GM12878 (cell line): Measurements from ENCODE around the gene TRAP1. TPM values are rescaled to one million over a fixed set of nuclear protein-coding genes. Genes with fewer than 3 reads are reported as not detected.

Source experiments
- DPF2 ChIP-seq: fragments of 450-650 bp; IDR thresholded peaks from 2 replicates; pipeline ENCODE4 v1.6.1; 2017; ENCODE audit warnings: mild to moderate bottlenecking
- ETV6 ChIP-seq, 2 experiments: fragments of 450-650 bp in 1 of 2; IDR thresholded peaks in 1 of 2; conservative IDR thresholded peaks in 1 of 2; 2 replicates each; pipeline ENCODE4 v1.6.1; 2014; ENCODE audit warnings: antibody characterized with exemption in 1 of 2, borderline replicate concordance in 1 of 2, low read depth in 1 of 2, mild to moderate bottlenecking in 1 of 2, moderate library complexity in 1 of 2
- HDAC6 ChIP-seq: fragments of 200-600 bp; sonication (generic); IDR thresholded peaks from one replicate; pipeline ENCODE4 v1.8.0; 2017; ENCODE audit warnings: antibody characterized with exemption; ENCODE audit not compliant: unreplicated experiment
- HSF1 ChIP-seq: fragments of 150-350 bp; IDR thresholded peaks from 2 replicates; pipeline ENCODE4 v1.6.1; 2014; ENCODE audit warnings: mild to moderate bottlenecking, low read depth, low read length
- MLLT1 ChIP-seq: fragments of 450-650 bp; IDR thresholded peaks from 2 replicates; pipeline ENCODE4 v1.6.1; 2016; ENCODE audit warnings: mild to moderate bottlenecking
- POU2F2 ChIP-seq: IDR thresholded peaks from 3 replicates; pipeline ENCODE4 v1.6.1; 2011; ENCODE audit warnings: low read depth, mild to moderate bottlenecking, low read length, borderline replicate concordance
- RAD51 ChIP-seq: fragments of 450-650 bp; IDR thresholded peaks from 2 replicates; pipeline ENCODE4 v1.6.1; 2016; ENCODE audit warnings: moderate library complexity, mild to moderate bottlenecking, inconsistent platforms
- ZBED1 ChIP-seq: IDR thresholded peaks from 2 replicates; pipeline ENCODE4 v1.6.1; 2016; ENCODE audit warnings: borderline replicate concordance
- ZBTB4 ChIP-seq: fragments of 450-650 bp; formaldehyde crosslinking; IDR thresholded peaks from 2 replicates; pipeline ENCODE4 v1.4.0; 2022; ENCODE audit warnings: mild to moderate bottlenecking, moderate library complexity
- polyA plus RNA-seq, 11 experiments: library from polyadenylated mRNA; depleted of rRNA in 4 of 11; unstranded in 6 of 11; stranded (reverse) in 5 of 11; fragments of >200 nt; fragmentation: Nextera tagmentation in 4 of 11; fragmentation: Illumina TruSeq in 1 of 11; extraction: Ambion mirVana in 4 of 11; extraction: Trizol in 1 of 11; gene quantifications; 1 replicate in 1 of 11; 2 replicates in 10 of 11; pipeline versions ENCODE4 v1.2.1 to v1.2.3, GENCODE V29; 2011 to 2016; ENCODE audit warnings: inconsistent platforms in 2 of 11, missing spikeins in 2 of 11, low read depth in 1 of 11
- total RNA-seq, 4 experiments: library from RNA; depleted of rRNA in 3 of 4; stranded (reverse); fragments of >200 nt in 3 of 4; fragmentation: Illumina TruSeq in 1 of 4; extraction: Trizol in 1 of 4; gene quantifications; 2 replicates each; pipeline versions ENCODE4 v1.2.1 to v1.2.3, GENCODE V29; 2013 to 2021
- TF ChIP-seq, protein P1 (sequence below): fragments of 150-350 bp; IDR thresholded peaks from 2 replicates; pipeline ENCODE4 v1.6.1; 2016; ENCODE audit warnings: low read depth, low read length

The TRAP1 gene
- total and polyA plus RNA-seq, 10 of the 15 experiments (the other 5 are each of a cell fraction or from before 2014, with no cell fraction given), result 16.3 to 442 (median 241) TPM

- TF ChIP-seq, protein P1, sequence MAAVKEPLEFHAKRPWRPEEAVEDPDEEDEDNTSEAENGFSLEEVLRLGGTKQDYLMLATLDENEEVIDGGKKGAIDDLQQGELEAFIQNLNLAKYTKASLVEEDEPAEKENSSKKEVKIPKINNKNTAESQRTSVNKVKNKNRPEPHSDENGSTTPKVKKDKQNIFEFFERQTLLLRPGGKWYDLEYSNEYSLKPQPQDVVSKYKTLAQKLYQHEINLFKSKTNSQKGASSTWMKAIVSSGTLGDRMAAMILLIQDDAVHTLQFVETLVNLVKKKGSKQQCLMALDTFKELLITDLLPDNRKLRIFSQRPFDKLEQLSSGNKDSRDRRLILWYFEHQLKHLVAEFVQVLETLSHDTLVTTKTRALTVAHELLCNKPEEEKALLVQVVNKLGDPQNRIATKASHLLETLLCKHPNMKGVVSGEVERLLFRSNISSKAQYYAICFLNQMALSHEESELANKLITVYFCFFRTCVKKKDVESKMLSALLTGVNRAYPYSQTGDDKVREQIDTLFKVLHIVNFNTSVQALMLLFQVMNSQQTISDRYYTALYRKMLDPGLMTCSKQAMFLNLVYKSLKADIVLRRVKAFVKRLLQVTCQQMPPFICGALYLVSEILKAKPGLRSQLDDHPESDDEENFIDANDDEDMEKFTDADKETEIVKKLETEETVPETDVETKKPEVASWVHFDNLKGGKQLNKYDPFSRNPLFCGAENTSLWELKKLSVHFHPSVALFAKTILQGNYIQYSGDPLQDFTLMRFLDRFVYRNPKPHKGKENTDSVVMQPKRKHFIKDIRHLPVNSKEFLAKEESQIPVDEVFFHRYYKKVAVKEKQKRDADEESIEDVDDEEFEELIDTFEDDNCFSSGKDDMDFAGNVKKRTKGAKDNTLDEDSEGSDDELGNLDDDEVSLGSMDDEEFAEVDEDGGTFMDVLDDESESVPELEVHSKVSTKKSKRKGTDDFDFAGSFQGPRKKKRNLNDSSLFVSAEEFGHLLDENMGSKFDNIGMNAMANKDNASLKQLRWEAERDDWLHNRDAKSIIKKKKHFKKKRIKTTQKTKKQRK, result no peak
- TF ChIP-seq ZBED1 (no peak), POU2F2 (peak; percentile 92; the same call in 2 of the 3 replicates), ETV6 (conservative IDR thresholded peaks at IDR 0.05 in 1 of 2, IDR thresholded peaks at IDR 0.05 in 1 of 2; ENCODE audit: borderline replicate concordance in 1 of 2, low read depth in 1 of 2) (no peak), RAD51 (peak; percentile 49; the same call in 1 of the 2 replicates), HSF1 (no peak), DPF2 (no peak), ZBTB4 (CRISPR knock-in tag) (no peak), MLLT1 (no peak), HDAC6 (no peak)
Observed at GRCh38 chr16:3608069-3608468, 109.3 kb downstream of the TRAP1 start (continued).

Other genes starting within 250 kb of the TRAP1 start
- not detected in 2 replicates for gene C16orf90, start 222.0 kb downstream of the TRAP1 start, total RNA-seq (2014; rRNA removed)
- not detected in 2 replicates for gene C16orf90, start 222.0 kb downstream of the TRAP1 start, total RNA-seq (2014; rRNA removed; fragmentation: Illumina TruSeq; extraction: Trizol)
- gene C16orf90, start 222.0 kb downstream of the TRAP1 start, total RNA-seq (2021), result not detected in 2 replicates
- gene C16orf90, start 222.0 kb downstream of the TRAP1 start, polyA plus RNA-seq (2011; rRNA removed), result not detected in 2 replicates
- gene C16orf90, start 222.0 kb downstream of the TRAP1 start, polyA plus RNA-seq (2014; fragmentation: Illumina TruSeq; extraction: Trizol), result not detected in 2 replicates
- gene C16orf90, start 222.0 kb downstream of the TRAP1 start, polyA plus RNA-seq (2014; fragmentation: Nextera tagmentation; extraction: Ambion mirVana), result not detected
- gene C16orf90, start 222.0 kb downstream of the TRAP1 start, polyA plus RNA-seq (2014; rRNA removed), result not detected in 2 replicates
- gene C16orf90, start 222.0 kb downstream of the TRAP1 start, polyA plus RNA-seq (2016; fragmentation: Nextera tagmentation; extraction: Ambion mirVana), result not detected
- gene CLUAP1, start 216.5 kb downstream of the TRAP1 start, total RNA-seq (2014; rRNA removed), result 3.8 and 6.0 TPM in 2 replicates
- 8.5 and 11.2 TPM in 2 replicates for gene CLUAP1, start 216.5 kb downstream of the TRAP1 start, total RNA-seq (2014; rRNA removed; fragmentation: Illumina TruSeq; extraction: Trizol)
- gene CLUAP1, start 216.5 kb downstream of the TRAP1 start, total RNA-seq (2021), result 6.9 and 7.1 TPM in 2 replicates
- 15.0 and 19.5 TPM in 2 replicates for gene CLUAP1, start 216.5 kb downstream of the TRAP1 start, polyA plus RNA-seq (2011; rRNA removed)
- gene CLUAP1, start 216.5 kb downstream of the TRAP1 start, polyA plus RNA-seq (2014; fragmentation: Illumina TruSeq; extraction: Trizol), result 8.2 and 14.5 TPM in 2 replicates
- gene CLUAP1, start 216.5 kb downstream of the TRAP1 start, polyA plus RNA-seq (2014; fragmentation: Nextera tagmentation; extraction: Ambion mirVana), result 10 to 100 TPM; 14.9 to 16.2 TPM
- 5.0 and 7.9 TPM in 2 replicates for gene CLUAP1, start 216.5 kb downstream of the TRAP1 start, polyA plus RNA-seq (2014; rRNA removed)
- gene CLUAP1, start 216.5 kb downstream of the TRAP1 start, polyA plus RNA-seq (2016; fragmentation: Nextera tagmentation; extraction: Ambion mirVana), result 10 to 100 TPM; 14.6 to 15.1 TPM
- 14.1 and 15.0 TPM in 2 replicates for gene NLRC3, start 140.1 kb downstream of the TRAP1 start, total RNA-seq (2014; rRNA removed)
- 7.9 and 8.2 TPM in 2 replicates for gene NLRC3, start 140.1 kb downstream of the TRAP1 start, total RNA-seq (2014; rRNA removed; fragmentation: Illumina TruSeq; extraction: Trizol)
- 17.8 and 18.2 TPM in 2 replicates for gene NLRC3, start 140.1 kb downstream of the TRAP1 start, total RNA-seq (2021)
- gene NLRC3, start 140.1 kb downstream of the TRAP1 start, polyA plus RNA-seq (2011; rRNA removed), result 6.7 and 6.8 TPM in 2 replicates
- gene NLRC3, start 140.1 kb downstream of the TRAP1 start, polyA plus RNA-seq (2014; fragmentation: Illumina TruSeq; extraction: Trizol), result 9.2 and 9.4 TPM in 2 replicates
- 1 to 10 TPM; 2.2 to 2.4 TPM for gene NLRC3, start 140.1 kb downstream of the TRAP1 start, polyA plus RNA-seq (2014; fragmentation: Nextera tagmentation; extraction: Ambion mirVana)
- gene NLRC3, start 140.1 kb downstream of the TRAP1 start, polyA plus RNA-seq (2014; rRNA removed), result 11.1 and 11.2 TPM in 2 replicates
- 1 to 10 TPM; 6.1 to 6.9 TPM for gene NLRC3, start 140.1 kb downstream of the TRAP1 start, polyA plus RNA-seq (2016; fragmentation: Nextera tagmentation; extraction: Ambion mirVana)
- gene SLX4, start 105.9 kb downstream of the TRAP1 start, total RNA-seq (2014; rRNA removed), result 6.0 and 6.1 TPM in 2 replicates
- 4.7 and 5.1 TPM in 2 replicates for gene SLX4, start 105.9 kb downstream of the TRAP1 start, total RNA-seq (2014; rRNA removed; fragmentation: Illumina TruSeq; extraction: Trizol)
- 12.3 and 12.4 TPM in 2 replicates for gene SLX4, start 105.9 kb downstream of the TRAP1 start, total RNA-seq (2021)
- gene SLX4, start 105.9 kb downstream of the TRAP1 start, polyA plus RNA-seq (2011; rRNA removed), result 2.7 and 3.3 TPM in 2 replicates
- gene SLX4, start 105.9 kb downstream of the TRAP1 start, polyA plus RNA-seq (2014; fragmentation: Illumina TruSeq; extraction: Trizol), result 6.9 and 8.0 TPM in 2 replicates
- gene SLX4, start 105.9 kb downstream of the TRAP1 start, polyA plus RNA-seq (2014; fragmentation: Nextera tagmentation; extraction: Ambion mirVana), result under 1 TPM; 0.18 to 0.47 TPM
- gene SLX4, start 105.9 kb downstream of the TRAP1 start, polyA plus RNA-seq (2014; rRNA removed), result 8.3 and 8.4 TPM in 2 replicates
- gene SLX4, start 105.9 kb downstream of the TRAP1 start, polyA plus RNA-seq (2016; fragmentation: Nextera tagmentation; extraction: Ambion mirVana), result 1 to 10 TPM; 4.1 to 4.5 TPM
- 9.4 and 9.9 TPM in 2 replicates for gene DNASE1, start 62.8 kb downstream of the TRAP1 start, total RNA-seq (2014; rRNA removed)
- 4.8 and 7.0 TPM in 2 replicates for gene DNASE1, start 62.8 kb downstream of the TRAP1 start, total RNA-seq (2014; rRNA removed; fragmentation: Illumina TruSeq; extraction: Trizol)
- gene DNASE1, start 62.8 kb downstream of the TRAP1 start, total RNA-seq (2021), result 7.9 and 8.3 TPM in 2 replicates
- gene DNASE1, start 62.8 kb downstream of the TRAP1 start, polyA plus RNA-seq (2011; rRNA removed), result 6.3 and 8.7 TPM in 2 replicates
- 4.6 and 7.3 TPM in 2 replicates for gene DNASE1, start 62.8 kb downstream of the TRAP1 start, polyA plus RNA-seq (2014; fragmentation: Illumina TruSeq; extraction: Trizol)
- gene DNASE1, start 62.8 kb downstream of the TRAP1 start, polyA plus RNA-seq (2014; fragmentation: Nextera tagmentation; extraction: Ambion mirVana), result 1 to 10 TPM in 1 of 2 experiments, under 1 TPM in 1; 0.23 to 1.7 TPM
- gene DNASE1, start 62.8 kb downstream of the TRAP1 start, polyA plus RNA-seq (2014; rRNA removed), result 12.0 and 15.1 TPM in 2 replicates
- gene DNASE1, start 62.8 kb downstream of the TRAP1 start, polyA plus RNA-seq (2016; fragmentation: Nextera tagmentation; extraction: Ambion mirVana), result 1 to 10 TPM; 7.6 to 9.2 TPM
- gene CREBBP, start 163.2 kb upstream of the TRAP1 start, total RNA-seq (2014; rRNA removed), result 9.8 and 11.2 TPM in 2 replicates
- 7.5 and 8.7 TPM in 2 replicates for gene CREBBP, start 163.2 kb upstream of the TRAP1 start, total RNA-seq (2014; rRNA removed; fragmentation: Illumina TruSeq; extraction: Trizol)
- gene CREBBP, start 163.2 kb upstream of the TRAP1 start, total RNA-seq (2021), result 26.7 and 32.7 TPM in 2 replicates
- 2.9 and 5.0 TPM in 2 replicates for gene CREBBP, start 163.2 kb upstream of the TRAP1 start, polyA plus RNA-seq (2011; rRNA removed)
- 13.9 and 19.4 TPM in 2 replicates for gene CREBBP, start 163.2 kb upstream of the TRAP1 start, polyA plus RNA-seq (2014; fragmentation: Illumina TruSeq; extraction: Trizol)
- 1 to 10 TPM; 3.4 to 3.8 TPM for gene CREBBP, start 163.2 kb upstream of the TRAP1 start, polyA plus RNA-seq (2014; fragmentation: Nextera tagmentation; extraction: Ambion mirVana)
- 14.1 and 16.9 TPM in 2 replicates for gene CREBBP, start 163.2 kb upstream of the TRAP1 start, polyA plus RNA-seq (2014; rRNA removed)
- gene CREBBP, start 163.2 kb upstream of the TRAP1 start, polyA plus RNA-seq (2016; fragmentation: Nextera tagmentation; extraction: Ambion mirVana), result 1 to 10 TPM; 6.6 to 8.3 TPM